Panc1 (cell line): Measurements from ENCODE around the gene ARHGAP44. TPM values are rescaled to one million over a fixed set of nuclear protein-coding genes. Genes with fewer than 3 reads are reported as not detected.

ENCODE experiments used
- ATAC-seq: fragments of 200-7000 bp; cut with Tn5 transposase; 2 replicates; pipeline ENCODE4 v1.9.1; 2020; ENCODE audit warnings: mild to moderate bottlenecking, moderate library complexity
- BruUV-seq: library from RNA; stranded (reverse); fragments of 400-500 nt; replicated peaks from 2 replicates; lab custom pipeline; 2021; lab: Mats Ljungman, UMichigan
- CTCF ChIA-PET: fragments of 300-600 bp; sonication (Branson Sonifier 250); formaldehyde crosslinking; loops from one replicate; lab custom pipeline; 2022; ENCODE audit warnings: antibody characterized with exemption; lab: Charles Lee
- POLR2A ChIA-PET: fragments of 300-600 bp; sonication (Branson Sonifier 250); formaldehyde crosslinking; loops from one replicate; lab custom pipeline; 2022; ENCODE audit warnings: antibody characterized with exemption; lab: Charles Lee
- DNase-seq: peaks from one replicate; pipeline ENCODE4 v3.0.0-alpha.2; 2010; ENCODE audit warnings: low read depth, low spot score
- H3K27ac ChIP-seq: 2 replicates; pipeline ENCODE4 v1.5.1; 2011; ENCODE audit warnings: mild to moderate bottlenecking, low read length, inconsistent platforms
- H3K27me3 ChIP-seq: fragments of 200-500 bp; sonication (Bioruptor generic); 2 replicates; pipeline ENCODE4 v1.6.0; 2014; ENCODE audit warnings: low read length, inconsistent platforms; ENCODE audit not compliant: control insufficient read depth, insufficient read depth
- H3K36me3 ChIP-seq: fragments of 200-500 bp; sonication (Bioruptor generic); 2 replicates; pipeline ENCODE4 v1.5.1; 2014; ENCODE audit warnings: inconsistent platforms, mild to moderate bottlenecking, low read length, moderate library complexity; ENCODE audit not compliant: control insufficient read depth, insufficient read depth
- H3K4me1 ChIP-seq: 2 replicates; pipeline ENCODE4 v1.5.1; 2011; ENCODE audit warnings: inconsistent platforms, mild to moderate bottlenecking, low read length, moderate library complexity; ENCODE audit not compliant: control insufficient read depth, insufficient read depth
- H3K4me3 ChIP-seq, 2 experiments: 2 replicates each; pipeline ENCODE4 v1.5.1; 2011 to 2012; ENCODE audit warnings: low read depth in 2 of 2, low read length in 2 of 2, mild to moderate bottlenecking in 2 of 2, inconsistent platforms in 1 of 2, moderate library complexity in 1 of 2
- H3K9me3 ChIP-seq: fragments of 200-500 bp; sonication (Bioruptor generic); 2 replicates; pipeline ENCODE4 v1.5.1; 2014; ENCODE audit warnings: low read depth, mild to moderate bottlenecking, inconsistent platforms, low read length, moderate library complexity; ENCODE audit not compliant: control insufficient read depth, insufficient read depth
- CTCF ChIP-seq: fragments of 450-650 bp; IDR thresholded peaks from 2 replicates; pipeline ENCODE4 v1.5.1; 2017; ENCODE audit warnings: mild to moderate bottlenecking
- POLR2AphosphoS5 ChIP-seq: IDR thresholded peaks from 2 replicates; pipeline ENCODE4 v1.6.1; 2012; ENCODE audit warnings: mild to moderate bottlenecking, low read depth, low read length, moderate library complexity
- REST ChIP-seq, 2 experiments: IDR thresholded peaks; 2 replicates each; pipeline ENCODE4 v1.6.1; 2011 to 2012; ENCODE audit warnings: low read depth in 2 of 2, control low read depth in 1 of 2, low read length in 1 of 2, mild to moderate bottlenecking in 1 of 2, moderate library complexity in 1 of 2; ENCODE audit not compliant: insufficient read depth in 1 of 2
- SIN3A ChIP-seq: IDR thresholded peaks from 2 replicates; pipeline ENCODE4 v1.6.1; 2012; ENCODE audit warnings: low read depth, mild to moderate bottlenecking, low read length, moderate library complexity, borderline replicate concordance; ENCODE audit not compliant: insufficient read depth
- TCF7L2 ChIP-seq: IDR thresholded peaks from 2 replicates; pipeline ENCODE4 v1.6.1; 2011; ENCODE audit warnings: mild to moderate bottlenecking, low read depth, low read length, inconsistent platforms
- in situ Hi-C: cut with HindIII; loops from 2 replicates; pipeline ENCODE4 v1.10.0; 2016; ENCODE audit warnings: low sequenced_read_pairs, low pct_unique_long_range_greater_than_20kb
- intact Hi-C: fragments of 100-400 bp; cut with micrococcal nuclease; formaldehyde crosslinking; loops from one replicate; pipeline ENCODE4 v1.10.0; 2022; ENCODE audit not compliant: unreplicated experiment
- total RNA-seq: library from RNA; stranded (reverse); gene quantifications from one replicate; pipeline ENCODE4 v1.2.1, GENCODE V29; 2021; ENCODE audit not compliant: unreplicated experiment

The ARHGAP44 gene
- total RNA-seq, 1 experiment from 2014 or later: 0.80 TPM

GRCh38 chr17:12909046-12909445, 119.7 kb downstream of the ARHGAP44 start:
- Histone ChIP-seq H3K27me3 (no peaks in the 10 kb centered on the region), H3K27ac (no peak overlapping the region), H3K4me3 (no peak overlapping the region), H3K36me3 (no peaks in the 10 kb centered on the region), H3K9me3 (no peaks in the 10 kb centered on the region), H3K4me1 (no peaks in the 10 kb centered on the region)
- POLR2A ChIA-PET: no interaction called here
- TF ChIP-seq CTCF: no peak
- no peak for TF ChIP-seq POLR2AphosphoS5
- no peak for TF ChIP-seq TCF7L2
- no peak for TF ChIP-seq REST (IDR thresholded peaks at IDR 0.05; ENCODE audit: insufficient read depth in 1 of 2, low read depth in 2 of 2, low read length in 1 of 2)
- TF ChIP-seq SIN3A: no peak
- CTCF ChIA-PET: no interaction called here
- DNase-seq: no peak
- no TSS peak for BruUV-seq
- in situ Hi-C loops (no loop called here), intact Hi-C loops (no loop called here)
- ATAC-seq: no peak

DNA sequence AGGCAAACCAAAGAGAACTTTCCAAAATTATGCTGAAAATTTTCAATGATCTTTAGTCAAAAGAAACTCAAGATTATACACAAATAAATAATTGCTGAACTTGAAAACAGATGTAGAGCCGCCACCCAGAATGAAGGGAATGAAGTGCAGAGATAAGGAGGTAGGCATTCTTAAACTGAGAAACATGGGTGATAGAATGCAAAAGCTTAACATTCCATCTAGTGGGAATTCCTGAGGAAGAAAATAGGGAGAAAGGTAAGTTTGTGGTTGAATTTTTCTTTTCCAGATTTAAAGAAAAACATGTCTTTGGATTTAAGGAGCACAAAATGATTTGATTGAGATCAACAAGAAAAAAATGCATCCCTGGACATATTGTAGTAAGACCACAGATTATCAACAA, 120.2 kb downstream of the ARHGAP44 start:
- Histone ChIP-seq H3K9me3 (no peaks in the 10 kb centered on the region), H3K27me3 (no peaks in the 10 kb centered on the region), H3K27ac (no peak overlapping the region), H3K4me1 (no peaks in the 10 kb centered on the region), H3K36me3 (no peaks in the 10 kb centered on the region), H3K4me3 (no peak overlapping the region)
- no peak for TF ChIP-seq REST (IDR thresholded peaks at IDR 0.05; ENCODE audit: insufficient read depth in 1 of 2, low read depth in 2 of 2, low read length in 1 of 2)
- no peak for TF ChIP-seq SIN3A
- TF ChIP-seq CTCF: no peak
- no peak for TF ChIP-seq TCF7L2
- TF ChIP-seq POLR2AphosphoS5: no peak
- ChIA-PET POLR2A (no interaction called here), CTCF (no interaction called here)
- ATAC-seq (no peak), DNase-seq (no peak)
- BruUV-seq: no TSS peak
- intact Hi-C loops (no loop called here), in situ Hi-C loops (no loop called here)
